Measurements from ENCODE around the gene ABLIM2. TPM values are rescaled to one million over a fixed set of nuclear protein-coding genes. Genes with fewer than 3 reads are reported as not detected.

The ABLIM2 gene
- total RNA-seq, 4 donors from 2014 or later = 177 to 281 (median 244) TPM

- TF ChIP-seq POLR2A (IDR thresholded peaks at IDR 0.05) = no peak
- TF ChIP-seq CTCF (IDR thresholded peaks at IDR 0.05 in 4 of 5, conservative IDR thresholded peaks at IDR 0.05 in 1 of 5) = no peak
- Histone ChIP-seq H3K27ac (no peak overlapping the region), H3K27me3 (no peaks in the 10 kb centered on the region), H3K9me3 (no peaks in the 10 kb centered on the region), H3K36me3 (no peaks in the 10 kb centered on the region), H3K4me1 (peaks cover 0 to 3% of the 10 kb centered on the region in 2 donors), H3K4me3 (no peak overlapping the region)
- DNase-seq (no peak), ATAC-seq (no peak)
- intact Hi-C loops (cut with DNase I; ENCODE audit: low total_unique reads) = loop anchor here (1.0 kb wide), 1 partner anchor 124 kb away; no protein-coding TSS in a partner anchor
- in situ Hi-C loops (cut with MboI; ENCODE audit: low sequenced_read_pairs in 4 of 4) = loop anchor here in 2 of 4 donors (5.0 to 10.0 kb wide), 2 partner anchors 124 to 126 kb away; no protein-coding TSS in a partner anchor
These were observed 229.9 kb downstream of the ABLIM2 start for GRCh38 chr4:7928711-7929110.

DNA sequence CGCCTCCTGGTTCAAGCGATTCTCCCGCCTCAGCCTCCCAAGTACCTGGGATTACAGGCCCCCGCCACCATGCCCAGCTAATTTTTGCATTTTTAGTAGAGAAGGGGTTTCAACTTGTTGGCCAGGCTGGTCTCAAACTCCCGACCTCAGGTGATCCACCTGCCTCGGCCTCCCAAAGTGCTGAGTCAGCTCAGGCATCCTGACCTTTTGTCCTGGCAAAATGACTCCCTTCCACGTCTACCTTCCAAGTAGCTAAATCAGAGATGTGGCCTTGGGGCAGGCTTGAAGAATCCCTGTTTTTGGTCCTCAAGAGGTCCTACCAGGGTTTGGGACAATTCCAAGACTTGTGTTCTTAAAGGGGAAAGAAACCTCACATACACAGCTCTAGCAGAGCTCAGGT is 231.8 kb downstream of the ABLIM2 start:
- no peak overlapping the region for H3K27ac ChIP-seq
- ATAC-seq = no peak
- in situ Hi-C loops (cut with MboI; ENCODE audit: low sequenced_read_pairs in 4 of 4) (loop anchor here in 2 of 4 donors (5.0 to 10.0 kb wide), 2 partner anchors 122 to 125 kb away; no protein-coding TSS in a partner anchor), intact Hi-C loops (cut with DNase I; ENCODE audit: low total_unique reads) (no loop called here)
- TF ChIP-seq CTCF (IDR thresholded peaks at IDR 0.05 in 4 of 5, conservative IDR thresholded peaks at IDR 0.05 in 1 of 5) = no peak
- TF ChIP-seq POLR2A (IDR thresholded peaks at IDR 0.05) = no peak
- DNase-seq = no peak
- H3K9me3 ChIP-seq = no peaks in the 10 kb centered on the region
- H3K4me3 ChIP-seq = no peak overlapping the region
- H3K36me3 ChIP-seq = no peaks in the 10 kb centered on the region
- no peaks in the 10 kb centered on the region for H3K27me3 ChIP-seq
- H3K4me1 ChIP-seq = peaks cover 0 to 3% of the 10 kb centered on the region in 2 donors

DNA sequence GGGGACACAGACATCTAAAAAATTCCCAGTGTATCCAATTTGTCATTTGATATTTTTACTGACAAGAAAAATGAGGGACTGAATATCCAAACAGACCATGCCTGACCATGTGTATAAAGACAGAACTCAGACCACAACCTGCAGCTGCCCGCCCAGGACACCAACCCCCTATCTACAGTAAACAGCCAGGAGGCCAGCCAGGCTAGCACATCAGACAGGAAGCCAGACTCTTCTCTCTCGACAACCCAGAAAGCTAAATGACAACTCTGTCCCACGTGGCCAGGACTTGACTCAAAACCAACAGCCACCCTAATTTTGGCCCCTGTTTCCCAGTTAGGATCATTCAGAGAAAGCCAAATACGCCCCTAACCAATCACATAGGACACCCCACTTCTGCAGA is 234.0 kb downstream of the ABLIM2 start:
- TF ChIP-seq CTCF (IDR thresholded peaks at IDR 0.05 in 4 of 5, conservative IDR thresholded peaks at IDR 0.05 in 1 of 5) = no peak
- no peak for TF ChIP-seq POLR2A (IDR thresholded peaks at IDR 0.05)
- Histone ChIP-seq H3K4me1 (peaks cover 0 to 3% of the 10 kb centered on the region in 2 donors), H3K9me3 (no peaks in the 10 kb centered on the region), H3K27ac (no peak overlapping the region), H3K36me3 (no peaks in the 10 kb centered on the region), H3K27me3 (no peaks in the 10 kb centered on the region), H3K4me3 (no peak overlapping the region)
- ATAC-seq = no peak
- intact Hi-C loops (cut with DNase I; ENCODE audit: low total_unique reads) (no loop called here), in situ Hi-C loops (cut with MboI; ENCODE audit: low sequenced_read_pairs in 4 of 4) (loop anchor here in 2 of 4 donors (5.0 to 10.0 kb wide), 2 partner anchors 120 to 122 kb away; no protein-coding TSS in a partner anchor)
- no peak for DNase-seq

DNA sequence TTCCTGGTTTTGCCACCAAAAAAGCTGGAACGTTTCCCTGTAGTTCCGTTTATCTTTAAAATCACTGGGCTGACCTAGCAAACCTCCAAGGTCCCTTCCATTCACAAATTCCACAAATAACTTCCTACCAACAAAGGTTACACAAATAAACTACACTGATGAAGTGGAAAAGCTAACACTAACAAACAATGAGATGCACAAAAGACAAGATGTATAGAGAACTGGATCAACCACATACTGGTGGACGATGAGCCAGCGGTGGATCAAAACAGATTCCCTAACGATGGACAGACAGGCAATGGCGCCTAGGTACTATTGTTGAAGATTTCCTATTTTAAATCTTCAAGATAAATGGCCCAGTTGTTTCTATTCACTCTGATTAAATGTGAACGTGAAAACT is 234.4 kb downstream of the ABLIM2 start:
- Histone ChIP-seq H3K4me3 (no peak overlapping the region), H3K27ac (no peak overlapping the region), H3K36me3 (no peaks in the 10 kb centered on the region), H3K9me3 (no peaks in the 10 kb centered on the region), H3K4me1 (peaks cover 0 to 3% of the 10 kb centered on the region in 2 donors), H3K27me3 (no peaks in the 10 kb centered on the region)
- ATAC-seq (no peak), DNase-seq (no peak)
- in situ Hi-C loops (cut with MboI; ENCODE audit: low sequenced_read_pairs in 4 of 4) = loop anchor here in 2 of 4 donors (5.0 to 10.0 kb wide), 2 partner anchors 119 to 122 kb away; no protein-coding TSS in a partner anchor
- intact Hi-C loops (cut with DNase I; ENCODE audit: low total_unique reads) = no loop called here
- TF ChIP-seq CTCF (IDR thresholded peaks at IDR 0.05 in 4 of 5, conservative IDR thresholded peaks at IDR 0.05 in 1 of 5) (no peak), POLR2A (IDR thresholded peaks at IDR 0.05) (no peak)

DNA sequence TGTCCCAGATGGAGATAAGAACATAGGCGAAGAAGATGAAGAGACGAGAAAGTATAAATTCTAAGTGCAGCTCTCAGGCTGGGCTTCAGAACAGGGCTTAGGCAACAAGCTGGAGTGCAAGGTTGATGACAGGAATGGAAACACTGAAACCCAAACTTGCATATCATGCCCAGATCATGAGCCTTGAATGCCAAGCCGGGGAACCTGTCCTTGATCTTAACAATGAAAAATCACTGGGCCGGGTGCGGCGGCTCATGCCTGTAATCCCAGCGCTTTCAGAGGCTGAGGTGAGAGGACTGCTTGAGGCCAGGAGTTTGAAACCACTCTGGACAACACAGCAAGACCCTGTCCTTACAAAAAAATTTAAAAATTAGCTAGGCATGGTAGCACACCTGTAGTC is 236.1 kb downstream of the ABLIM2 start:
- in situ Hi-C loops (cut with MboI; ENCODE audit: low sequenced_read_pairs in 4 of 4) = loop anchor here in 2 of 4 donors (5.0 to 10.0 kb wide), 2 partner anchors 118 to 120 kb away; no protein-coding TSS in a partner anchor
- DNase-seq = no peak
- TF ChIP-seq POLR2A (IDR thresholded peaks at IDR 0.05) (no peak), CTCF (IDR thresholded peaks at IDR 0.05 in 4 of 5, conservative IDR thresholded peaks at IDR 0.05 in 1 of 5) (no peak)
- ATAC-seq = no peak
- H3K27ac ChIP-seq = no peak overlapping the region
- intact Hi-C loops (cut with DNase I; ENCODE audit: low total_unique reads) = no loop called here
- no peaks in the 10 kb centered on the region for H3K4me1 ChIP-seq
- no peaks in the 10 kb centered on the region for H3K36me3 ChIP-seq
- H3K27me3 ChIP-seq = no peaks in the 10 kb centered on the region
- H3K4me3 ChIP-seq = no peak overlapping the region
- H3K9me3 ChIP-seq = no peaks in the 10 kb centered on the region

All from gastrocnemius medialis (tissue), 4 donors.